Central memory CD8-positive, alpha-beta T cell (primary cell): Measurements from ENCODE around the gene APLNR.

Experiments used
- ATAC-seq: fragments of 150-1000 bp; cut with Tn5 transposase; replicated peaks from 2 replicates; pipeline ENCODE4 v1.10.0; 2022; ENCODE audit warnings: mild to moderate bottlenecking, moderate FRiP score, moderate number of reproducible peaks; ENCODE audit not compliant: poor library complexity, severe bottlenecking; ENCODE audit errors: extremely low read depth
- DNase-seq, 2 donors: peaks; one replicate each; pipeline ENCODE4 v3.0.0; 2021; ENCODE audit warnings: low spot score in 2 of 2
- H3K27ac Mint-ChIP-seq: one replicate; pipeline ENCODE4 v1.8.0; 2022; ENCODE audit warnings: low read depth, mild to moderate bottlenecking, moderate library complexity, mixed read lengths
- H3K27me3 Mint-ChIP-seq: one replicate; pipeline ENCODE4 v1.8.0; 2022; ENCODE audit warnings: mixed read lengths
- H3K36me3 Mint-ChIP-seq: one replicate; pipeline ENCODE4 v1.8.0; 2022; ENCODE audit warnings: mild to moderate bottlenecking, moderate library complexity, mixed read lengths; ENCODE audit not compliant: insufficient read depth
- H3K4me1 Mint-ChIP-seq: one replicate; pipeline ENCODE4 v1.8.0; 2022; ENCODE audit warnings: mixed read lengths
- H3K4me3 Mint-ChIP-seq: one replicate; pipeline ENCODE4 v1.8.0; 2022; ENCODE audit warnings: mild to moderate bottlenecking, moderate library complexity, mixed read lengths
- H3K9me3 Mint-ChIP-seq: one replicate; pipeline ENCODE4 v1.8.0; 2022; ENCODE audit warnings: mixed read lengths

The APLNR gene

GRCh38 chr11:57203359-57203758, 33.7 kb downstream of the APLNR start:
- peaks cover 39% of the 10 kb centered on the region for H3K27me3 Mint-ChIP-seq
- H3K4me1 Mint-ChIP-seq, result no peaks in the 10 kb centered on the region
- DNase-seq, result no peak
- no peaks in the 10 kb centered on the region for H3K36me3 Mint-ChIP-seq
- no peak for ATAC-seq
- no peak overlapping the region for H3K27ac Mint-ChIP-seq
- H3K9me3 Mint-ChIP-seq, result no peaks in the 10 kb centered on the region
- H3K4me3 Mint-ChIP-seq, result no peak overlapping the region

GRCh38 chr11:57202281-57202680, 34.8 kb downstream of the APLNR start:
- H3K9me3 Mint-ChIP-seq, result no peaks in the 10 kb centered on the region
- DNase-seq (no peak), ATAC-seq (no peak)
- H3K4me1 Mint-ChIP-seq, result no peaks in the 10 kb centered on the region
- peaks cover 33% of the 10 kb centered on the region for H3K27me3 Mint-ChIP-seq
- no peaks in the 10 kb centered on the region for H3K36me3 Mint-ChIP-seq
- H3K4me3 Mint-ChIP-seq, result no peak overlapping the region
- no peak overlapping the region for H3K27ac Mint-ChIP-seq

- peaks cover 27% of the 10 kb centered on the region for H3K27me3 Mint-ChIP-seq
- no peak for ATAC-seq
- no peaks in the 10 kb centered on the region for H3K4me1 Mint-ChIP-seq
- H3K9me3 Mint-ChIP-seq, result no peaks in the 10 kb centered on the region
- H3K27ac Mint-ChIP-seq, result no peak overlapping the region
- no peak overlapping the region for H3K4me3 Mint-ChIP-seq
- no peak for DNase-seq
- H3K36me3 Mint-ChIP-seq, result no peaks in the 10 kb centered on the region
These were observed 36.1 kb downstream of the APLNR start for GRCh38 chr11:57200917-57201316.

GRCh38 chr11:57199330-57199729, 37.7 kb downstream of the APLNR start:
- Mint-ChIP-seq H3K4me1 (no peaks in the 10 kb centered on the region), H3K36me3 (no peaks in the 10 kb centered on the region), H3K4me3 (no peak overlapping the region), H3K9me3 (no peaks in the 10 kb centered on the region), H3K27me3 (peaks cover 20% of the 10 kb centered on the region), H3K27ac (no peak overlapping the region)
- DNase-seq (no peak), ATAC-seq (no peak)

- no peaks in the 10 kb centered on the region for H3K36me3 Mint-ChIP-seq
- H3K4me1 Mint-ChIP-seq, result no peaks in the 10 kb centered on the region
- no peak for DNase-seq
- H3K27me3 Mint-ChIP-seq, result peaks cover 35% of the 10 kb centered on the region
- no peak overlapping the region for H3K4me3 Mint-ChIP-seq
- no peak for ATAC-seq
- no peak overlapping the region for H3K27ac Mint-ChIP-seq
- peaks cover 4% of the 10 kb centered on the region for H3K9me3 Mint-ChIP-seq
These were observed 39.3 kb downstream of the APLNR start for GRCh38 chr11:57197762-57198161.

- no peak for ATAC-seq
- H3K9me3 Mint-ChIP-seq, result peaks cover 4% of the 10 kb centered on the region
- peaks cover 37% of the 10 kb centered on the region for H3K27me3 Mint-ChIP-seq
- no peak overlapping the region for H3K4me3 Mint-ChIP-seq
- H3K4me1 Mint-ChIP-seq, result no peaks in the 10 kb centered on the region
- no peak for DNase-seq
- H3K36me3 Mint-ChIP-seq, result no peaks in the 10 kb centered on the region
- H3K27ac Mint-ChIP-seq, result no peak overlapping the region
These were observed 40.5 kb downstream of the APLNR start for GRCh38 chr11:57196596-57196995.

- Mint-ChIP-seq H3K4me3 (no peak overlapping the region), H3K9me3 (peaks cover 4% of the 10 kb centered on the region), H3K36me3 (peaks cover 2% of the 10 kb centered on the region), H3K4me1 (no peaks in the 10 kb centered on the region), H3K27ac (no peak overlapping the region), H3K27me3 (peaks cover 38% of the 10 kb centered on the region)
- ATAC-seq (no peak), DNase-seq (no peak)
These were observed 44.7 kb downstream of the APLNR start for GRCh38 chr11:57192316-57192715.

GRCh38 chr11:57191311-57192219, 45.5 kb downstream of the APLNR start:
- peaks cover 37% of the 10 kb centered on the region for H3K27me3 Mint-ChIP-seq
- H3K27ac Mint-ChIP-seq, result no peak overlapping the region
- no peak overlapping the region for H3K4me3 Mint-ChIP-seq
- peaks cover 2% of the 10 kb centered on the region for H3K36me3 Mint-ChIP-seq
- no peaks in the 10 kb centered on the region for H3K4me1 Mint-ChIP-seq
- H3K9me3 Mint-ChIP-seq, result peaks cover 4% of the 10 kb centered on the region
- no peak for ATAC-seq
- DNase-seq, result no peak

- no peak overlapping the region for H3K27ac Mint-ChIP-seq
- ATAC-seq (no peak), DNase-seq (no peak)
- no peak overlapping the region for H3K4me3 Mint-ChIP-seq
- H3K4me1 Mint-ChIP-seq, result no peaks in the 10 kb centered on the region
- H3K9me3 Mint-ChIP-seq, result peaks cover 4% of the 10 kb centered on the region
- H3K36me3 Mint-ChIP-seq, result peaks cover 4% of the 10 kb centered on the region
- peaks cover 29% of the 10 kb centered on the region for H3K27me3 Mint-ChIP-seq
These were observed 46.5 kb downstream of the APLNR start for GRCh38 chr11:57190548-57190947.
